ENCODE results near the gene IL22. TPM values are rescaled to one million over a fixed set of nuclear protein-coding genes. Genes with fewer than 3 reads are reported as not detected.
A peak's percentile ranks its signal among the peaks of the same experiment; 100 is the strongest.

Gene IL22
- total RNA-seq, 5 donors from 2014 or later (not counting 1 experiment from before 2014, with no cell fraction given) = 0.63 TPM; not detected in 4

- Mint-ChIP-seq H3K36me3 (no peaks in the 10 kb centered on the region), H3K4me1 (peaks cover 11 to 13% (median 13%) of the 10 kb centered on the region in 3 donors), H3K27ac (no peak overlapping the region), H3K9me3 (no peaks in the 10 kb centered on the region), H3K27me3 (peaks cover 0 to 4% of the 10 kb centered on the region in 2 donors), H3K4me3 (no peak overlapping the region)
- no peak overlapping the region for H3K4me3 ChIP-seq (ENCODE audit: control insufficient read depth in 1 of 2, extremely low read depth in 1 of 2, low read length in 1 of 2)
- H3K27ac ChIP-seq (ENCODE audit: low read length) = no peak overlapping the region
- H3K9me3 ChIP-seq = no peaks in the 10 kb centered on the region
- no peak for DNase-seq
- H3K27me3 ChIP-seq (replicated peaks in 1 of 2; ENCODE audit: control insufficient read depth in 2 of 2, extremely low read depth in 1 of 2, insufficient read depth in 2 of 2, low read length in 1 of 2) = peaks cover 0 to 3% of the 10 kb centered on the region in 2 experiments
- H3K36me3 ChIP-seq (ENCODE audit: control insufficient read depth in 2 of 2, extremely low read depth in 1 of 2, insufficient read depth in 1 of 2, low read length in 1 of 2) = no peaks in the 10 kb centered on the region
- ChIA-PET CTCF (no interaction called here), POLR2A (interaction anchor here (0.5 to 0.8 kb wide), 3 partner anchors 63 to 217 kb away, joined by 3 to 4 read pairs (median 4); no protein-coding TSS in a partner anchor)
- no peak for ATAC-seq (replicated peaks in 1 of 4)
- peaks cover 8 to 9% of the 10 kb centered on the region in 2 experiments for H3K4me1 ChIP-seq (ENCODE audit: control insufficient read depth in 1 of 2, extremely low read depth in 1 of 2, insufficient read depth in 2 of 2, low read length in 2 of 2)
- WGBS (ENCODE audit: insufficient coverage) = 67% methylated on average over 1 of the region's 6 CpGs
These were observed 8.0 kb downstream of the IL22 start for GRCh38 chr12:68245180-68246021.

DNA sequence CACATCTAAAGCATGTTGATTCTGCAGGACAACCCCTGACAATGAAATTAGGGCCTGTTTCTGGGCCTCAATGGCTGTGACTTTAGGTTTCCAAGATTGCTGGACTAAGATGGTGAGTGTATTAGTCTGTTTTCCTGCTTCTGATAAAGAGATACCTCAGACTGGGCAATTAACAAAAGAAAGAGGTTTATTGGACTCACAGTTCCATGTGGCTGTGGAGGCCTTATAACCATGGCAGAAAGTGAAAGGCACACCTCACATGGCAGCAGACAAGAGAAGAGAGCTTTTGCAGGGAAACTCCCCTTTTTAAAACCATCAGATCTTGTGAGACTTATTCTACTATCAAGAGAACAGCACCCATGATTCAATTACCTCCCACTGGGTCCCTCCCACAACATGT, 10.6 kb downstream of the IL22 start:
- Mint-ChIP-seq H3K4me3 (no peak overlapping the region), H3K4me1 (peaks cover 19 to 25% (median 21%) of the 10 kb centered on the region in 3 donors), H3K36me3 (no peaks in the 10 kb centered on the region), H3K27me3 (peaks cover 0 to 4% of the 10 kb centered on the region in 2 donors), H3K9me3 (no peaks in the 10 kb centered on the region), H3K27ac (no peak overlapping the region)
- DNase-seq = no peak
- H3K36me3 ChIP-seq (ENCODE audit: control insufficient read depth in 2 of 2, extremely low read depth in 1 of 2, insufficient read depth in 1 of 2, low read length in 1 of 2) = no peaks in the 10 kb centered on the region
- H3K4me3 ChIP-seq (ENCODE audit: control insufficient read depth in 1 of 2, extremely low read depth in 1 of 2, low read length in 1 of 2) = no peak overlapping the region
- CTCF ChIA-PET = no interaction called here
- no peaks in the 10 kb centered on the region for H3K27me3 ChIP-seq (replicated peaks in 1 of 2; ENCODE audit: control insufficient read depth in 2 of 2, extremely low read depth in 1 of 2, insufficient read depth in 2 of 2, low read length in 1 of 2)
- no peak overlapping the region for H3K27ac ChIP-seq (ENCODE audit: low read length)
- POLR2A ChIA-PET = no interaction called here
- H3K9me3 ChIP-seq = no peaks in the 10 kb centered on the region
- ATAC-seq (replicated peaks in 1 of 4) = no peak
- H3K4me1 ChIP-seq (ENCODE audit: control insufficient read depth in 1 of 2, extremely low read depth in 1 of 2, insufficient read depth in 2 of 2, low read length in 2 of 2) = peaks cover 8 to 14% of the 10 kb centered on the region in 2 experiments

GRCh38 chr12:68240975-68241374, 12.4 kb downstream of the IL22 start:
- no peaks in the 10 kb centered on the region for H3K9me3 ChIP-seq
- DNase-seq (peak in 29 of 35 experiments; percentile 8 to 71 (median 29)), ATAC-seq (replicated peaks in 1 of 4) (peak; percentile 92 to 94 (median 93))
- Mint-ChIP-seq H3K9me3 (no peaks in the 10 kb centered on the region), H3K27me3 (no peaks in the 10 kb centered on the region), H3K27ac (peak overlapping the region; percentile 92 to 96), H3K4me1 (peaks cover 36 to 40% (median 39%) of the 10 kb centered on the region in 3 donors), H3K4me3 (peak overlapping the region; percentile 39 to 60 (median 39)), H3K36me3 (no peaks in the 10 kb centered on the region)
- H3K4me3 ChIP-seq (ENCODE audit: control insufficient read depth in 1 of 2, extremely low read depth in 1 of 2, low read length in 1 of 2) = no peak overlapping the region
- 0% methylated on average over 1 of the region's 1 CpG for whole genome bisulfite sequencing (ENCODE audit: insufficient coverage)
- peaks cover 18 to 26% of the 10 kb centered on the region in 2 experiments for H3K4me1 ChIP-seq (ENCODE audit: control insufficient read depth in 1 of 2, extremely low read depth in 1 of 2, insufficient read depth in 2 of 2, low read length in 2 of 2)
- ChIA-PET CTCF (interaction anchor here (0.5 to 2.0 kb wide), 7 partner anchors 17 to 947 kb away, joined by 3 to 13 read pairs (median 3); no protein-coding TSS in a partner anchor), POLR2A (interaction anchor here in 1 of 2 donors (0.5 to 0.6 kb wide), 2 partner anchors 94 to 596 kb away, joined by 3 to 4 read pairs; no protein-coding TSS in a partner anchor)
- peak overlapping the region; percentile 68 for H3K27ac ChIP-seq (ENCODE audit: low read length)
- no peaks in the 10 kb centered on the region for H3K27me3 ChIP-seq (replicated peaks in 1 of 2; ENCODE audit: control insufficient read depth in 2 of 2, extremely low read depth in 1 of 2, insufficient read depth in 2 of 2, low read length in 1 of 2)
- no peaks in the 10 kb centered on the region for H3K36me3 ChIP-seq (ENCODE audit: control insufficient read depth in 2 of 2, extremely low read depth in 1 of 2, insufficient read depth in 1 of 2, low read length in 1 of 2)

- Histone ChIP-seq H3K4me1 (ENCODE audit: control insufficient read depth in 1 of 2, extremely low read depth in 1 of 2, insufficient read depth in 2 of 2, low read length in 2 of 2) (peaks cover 18 to 28% of the 10 kb centered on the region in 2 experiments), H3K4me3 (ENCODE audit: control insufficient read depth in 1 of 2, extremely low read depth in 1 of 2, low read length in 1 of 2) (no peak overlapping the region), H3K27me3 (replicated peaks in 1 of 2; ENCODE audit: control insufficient read depth in 2 of 2, extremely low read depth in 1 of 2, insufficient read depth in 2 of 2, low read length in 1 of 2) (no peaks in the 10 kb centered on the region), H3K27ac (ENCODE audit: low read length) (peak overlapping the region; percentile 68), H3K36me3 (ENCODE audit: control insufficient read depth in 2 of 2, extremely low read depth in 1 of 2, insufficient read depth in 1 of 2, low read length in 1 of 2) (no peaks in the 10 kb centered on the region), H3K9me3 (no peaks in the 10 kb centered on the region)
- POLR2A ChIA-PET = no interaction called here
- Mint-ChIP-seq H3K27ac (peak overlapping the region; percentile 92 to 96), H3K9me3 (no peaks in the 10 kb centered on the region), H3K4me1 (peaks cover 42 to 47% (median 45%) of the 10 kb centered on the region in 3 donors), H3K36me3 (no peaks in the 10 kb centered on the region), H3K4me3 (peak overlapping the region in 1 of 3 donors; percentile 60), H3K27me3 (no peaks in the 10 kb centered on the region)
- no peak for DNase-seq
- WGBS (ENCODE audit: insufficient coverage) = 81% methylated on average over 1 of the region's 1 CpG
- no peak for ATAC-seq (replicated peaks in 1 of 4)
- CTCF ChIA-PET = no interaction called here
These were observed 13.3 kb downstream of the IL22 start for GRCh38 chr12:68240079-68240478.

DNA sequence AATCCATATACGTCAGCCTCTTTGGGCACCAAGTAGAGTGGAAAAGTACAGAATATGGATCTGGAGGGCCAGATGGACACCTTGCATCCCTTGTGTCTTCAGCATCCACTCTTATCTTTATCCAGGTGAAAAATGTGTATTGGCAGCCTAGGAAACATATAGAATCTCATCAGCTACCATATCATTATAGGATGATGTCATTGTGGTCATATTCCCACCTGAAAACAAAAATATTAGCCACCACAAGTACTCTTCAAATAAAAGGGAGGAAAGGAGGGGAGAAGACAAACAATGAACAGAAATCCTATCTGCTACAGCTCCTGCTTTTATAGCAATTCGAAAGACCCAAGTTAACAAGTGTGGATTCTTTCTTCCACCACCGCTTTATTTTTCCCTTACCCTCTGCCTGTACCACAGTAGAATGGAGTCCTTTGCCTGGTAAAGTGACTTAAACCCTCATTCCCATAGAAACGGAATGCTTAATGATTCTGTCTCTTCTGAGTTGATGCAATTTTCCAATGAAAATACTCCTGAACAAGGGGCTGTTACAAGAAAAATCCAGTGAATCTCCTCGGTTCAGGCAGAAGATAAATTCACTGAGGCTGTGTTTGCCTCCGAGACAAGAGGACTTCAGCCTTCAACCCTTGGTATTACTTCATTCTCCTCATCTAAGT, 14.0 kb downstream of the IL22 start:
- H3K27me3 Mint-ChIP-seq = no peaks in the 10 kb centered on the region
- ChIA-PET CTCF (interaction anchor here in 1 of 2 donors (0.5 kb wide), 1 partner anchor 18 kb away, joined by 4 read pairs; no protein-coding TSS in a partner anchor), POLR2A (interaction anchor here (0.6 to 0.7 kb wide), 4 partner anchors 77 to 256 kb away, joined by 3 to 10 read pairs (median 4); no protein-coding TSS in a partner anchor)
- H3K4me1 ChIP-seq (ENCODE audit: control insufficient read depth in 1 of 2, extremely low read depth in 1 of 2, insufficient read depth in 2 of 2, low read length in 2 of 2) = peaks cover 18 to 28% of the 10 kb centered on the region in 2 experiments
- no peaks in the 10 kb centered on the region for H3K9me3 Mint-ChIP-seq
- H3K36me3 ChIP-seq (ENCODE audit: control insufficient read depth in 2 of 2, extremely low read depth in 1 of 2, insufficient read depth in 1 of 2, low read length in 1 of 2) = no peaks in the 10 kb centered on the region
- 100% methylated on average over 3 of the region's 6 CpGs for WGBS (ENCODE audit: insufficient coverage)
- no peaks in the 10 kb centered on the region for H3K9me3 ChIP-seq
- no peak for DNase-seq
- no peak for ATAC-seq (replicated peaks in 1 of 4)
- peak overlapping the region; percentile 92 to 96 for H3K27ac Mint-ChIP-seq
- no peak overlapping the region for H3K4me3 ChIP-seq (ENCODE audit: control insufficient read depth in 1 of 2, extremely low read depth in 1 of 2, low read length in 1 of 2)
- H3K36me3 Mint-ChIP-seq = no peaks in the 10 kb centered on the region
- H3K4me1 Mint-ChIP-seq = peaks cover 47 to 53% (median 49%) of the 10 kb centered on the region in 3 donors
- H3K27me3 ChIP-seq (replicated peaks in 1 of 2; ENCODE audit: control insufficient read depth in 2 of 2, extremely low read depth in 1 of 2, insufficient read depth in 2 of 2, low read length in 1 of 2) = no peaks in the 10 kb centered on the region
- H3K27ac ChIP-seq (ENCODE audit: low read length) = no peak overlapping the region
- H3K4me3 Mint-ChIP-seq = no peak overlapping the region

DNA sequence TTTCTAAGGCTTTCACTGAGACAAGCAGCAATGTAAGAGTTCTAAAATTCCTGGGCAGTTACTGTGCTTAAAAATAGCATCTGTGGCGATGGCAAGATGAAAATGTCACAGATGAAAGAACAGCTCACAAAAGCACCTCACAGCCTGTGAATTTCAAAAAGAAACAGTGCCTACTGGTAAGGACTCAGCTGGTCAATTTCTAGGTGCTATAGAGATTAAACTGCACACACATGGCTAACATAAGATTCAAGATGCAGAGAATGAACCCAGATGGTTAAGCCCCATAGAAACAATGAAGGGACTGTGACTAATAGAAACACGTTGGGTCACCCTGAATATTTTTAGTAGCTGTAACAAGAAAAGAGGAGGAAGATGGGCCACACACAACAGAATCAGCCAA, 15.8 kb downstream of the IL22 start:
- no peak overlapping the region for H3K4me3 ChIP-seq (ENCODE audit: control insufficient read depth in 1 of 2, extremely low read depth in 1 of 2, low read length in 1 of 2)
- peaks cover 18 to 28% of the 10 kb centered on the region in 2 experiments for H3K4me1 ChIP-seq (ENCODE audit: control insufficient read depth in 1 of 2, extremely low read depth in 1 of 2, insufficient read depth in 2 of 2, low read length in 2 of 2)
- no peaks in the 10 kb centered on the region for H3K27me3 Mint-ChIP-seq
- peak overlapping the region in 2 of 3 donors; percentile 84 to 86 for H3K4me3 Mint-ChIP-seq
- CTCF ChIA-PET = interaction anchor here in 1 of 2 donors (0.6 to 2.8 kb wide), 3 partner anchors 9 to 197 kb away, joined by 3 to 15 read pairs (median 6); no protein-coding TSS in a partner anchor
- no peaks in the 10 kb centered on the region for H3K9me3 ChIP-seq
- H3K27me3 ChIP-seq (replicated peaks in 1 of 2; ENCODE audit: control insufficient read depth in 2 of 2, extremely low read depth in 1 of 2, insufficient read depth in 2 of 2, low read length in 1 of 2) = no peaks in the 10 kb centered on the region
- peaks cover 49 to 58% (median 51%) of the 10 kb centered on the region in 3 donors for H3K4me1 Mint-ChIP-seq
- DNase-seq (no peak), ATAC-seq (replicated peaks in 1 of 4) (no peak)
- peak overlapping the region; percentile 91 to 97 for H3K27ac Mint-ChIP-seq
- no peaks in the 10 kb centered on the region for H3K36me3 ChIP-seq (ENCODE audit: control insufficient read depth in 2 of 2, extremely low read depth in 1 of 2, insufficient read depth in 1 of 2, low read length in 1 of 2)
- no peaks in the 10 kb centered on the region for H3K9me3 Mint-ChIP-seq
- H3K27ac ChIP-seq (ENCODE audit: low read length) = no peak overlapping the region
- no peaks in the 10 kb centered on the region for H3K36me3 Mint-ChIP-seq
- WGBS (ENCODE audit: insufficient coverage) = no CpG with 5 or more reads among the region's 2 CpGs
- POLR2A ChIA-PET = no interaction called here

All from T-cell (primary cell).